DMS53 treated with DMSO at 0.1 percent for 48 hours (cell line): Measurements from ENCODE around the gene LRRC47.
A peak's percentile ranks its signal among the peaks of the same experiment; 100 is the strongest.
"Not testable (repeated sequence)": the region's sequence is repeated elsewhere in the genome, so short reads cannot be mapped to it uniquely, and the experiment has no call there.

Source experiments
- DNase-seq: peaks from one replicate; lab custom pipeline; 2025; ENCODE audit not compliant: unreplicated experiment; lab: John Stamatoyannopoulos, UW

The LRRC47 gene

DNA sequence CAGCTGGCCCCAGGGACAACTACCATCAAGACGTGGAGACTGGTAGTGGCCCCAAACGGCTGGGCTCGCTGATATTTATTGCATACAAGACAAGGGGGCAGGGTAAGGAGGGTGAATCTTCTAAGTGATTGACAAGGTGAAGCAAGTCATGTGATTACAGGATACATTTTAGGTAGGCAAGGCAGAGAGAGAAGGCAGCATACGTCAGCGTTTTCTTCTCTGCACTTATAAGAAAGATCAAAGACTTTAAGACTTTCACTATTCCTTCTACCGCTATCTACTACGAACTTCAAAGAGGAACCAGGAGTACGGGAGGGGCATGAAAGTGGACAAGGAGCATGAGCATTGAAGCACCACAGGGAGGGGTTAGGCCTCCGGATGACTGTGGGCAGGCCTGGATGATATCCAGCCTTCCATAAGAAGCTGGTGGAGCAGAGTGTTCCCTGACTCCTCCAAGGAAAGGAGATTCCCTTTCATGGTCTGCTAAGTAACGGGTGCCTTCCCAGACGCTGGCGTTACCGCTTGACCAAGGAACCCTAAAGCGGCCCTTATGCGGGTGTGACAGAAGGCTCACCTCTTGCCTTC is 47.9 kb downstream of the LRRC47 start:
- not testable (repeated sequence) for DNase-seq

DNA sequence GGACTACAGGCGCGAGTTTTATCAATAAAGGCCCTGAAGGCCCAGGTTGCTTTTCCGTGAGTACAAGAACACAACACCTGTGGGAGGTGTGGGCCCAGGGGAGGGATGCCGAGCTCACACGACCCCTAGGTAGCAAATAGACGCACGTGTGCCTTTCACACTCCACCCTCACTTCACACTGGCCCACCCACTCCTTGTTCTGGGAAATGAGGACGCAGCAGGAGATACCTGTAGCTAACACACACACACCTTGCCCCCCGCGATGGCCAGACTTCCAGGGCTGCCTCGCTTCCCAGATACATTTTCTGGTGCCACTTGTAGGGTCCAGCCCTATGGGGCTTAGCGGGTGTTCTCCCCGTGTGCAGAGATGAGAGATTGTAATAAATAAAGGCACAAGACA is 48.4 kb downstream of the LRRC47 start:
- no peak for DNase-seq

DNA sequence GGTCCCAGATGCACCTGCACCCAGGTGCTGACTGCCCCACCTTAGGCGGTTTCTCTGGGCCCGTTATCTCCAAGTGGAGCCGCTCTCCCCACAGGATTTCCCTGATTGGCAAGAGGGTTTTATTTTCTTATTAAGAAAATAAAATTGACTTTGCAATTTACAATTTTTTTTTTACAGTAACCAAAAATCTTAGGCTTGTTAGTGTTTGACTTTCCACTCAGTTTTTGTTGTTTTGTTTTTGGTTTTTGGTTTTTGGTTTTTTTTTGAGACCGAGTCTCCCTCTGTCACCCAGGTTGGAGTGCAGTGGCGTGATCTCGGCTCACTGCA is 48.8 kb downstream of the LRRC47 start:
- DNase-seq: no peak

DNA sequence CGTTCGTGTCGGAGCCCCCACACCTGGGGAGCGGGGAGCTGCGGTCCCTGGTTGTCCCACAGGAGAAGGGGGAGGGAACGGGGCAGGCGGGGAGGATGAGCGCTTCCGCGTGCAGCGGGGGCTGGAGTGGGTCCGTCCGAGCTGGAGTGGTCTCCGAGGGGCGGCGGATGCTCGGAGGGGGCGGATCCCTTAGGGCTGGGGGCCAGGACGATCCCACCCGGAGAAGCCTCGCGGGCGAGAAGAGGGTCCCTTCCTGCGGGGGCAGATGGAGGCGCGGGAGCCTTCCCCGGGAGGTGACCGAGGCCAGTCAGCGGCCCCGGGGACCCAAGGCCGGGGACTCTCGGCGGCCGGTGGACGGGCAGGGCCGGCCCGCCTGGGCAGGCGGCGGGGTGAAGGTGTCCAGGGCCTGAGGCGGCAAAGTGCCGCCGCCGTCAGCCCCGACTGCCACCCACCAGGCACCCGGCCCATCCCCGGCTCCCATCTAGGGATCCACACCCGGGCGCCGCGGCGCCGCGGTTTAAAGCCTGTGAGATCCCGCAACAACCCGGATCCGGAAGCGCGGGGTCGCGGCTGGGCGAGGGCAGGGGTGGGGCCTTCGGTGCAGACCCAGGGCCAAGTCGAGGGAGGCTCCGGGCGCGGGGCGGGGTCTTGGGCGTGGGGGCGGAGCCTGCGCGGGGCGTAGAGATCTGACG is 49.3 kb downstream of the LRRC47 start:
- DNase-seq: peak; percentile 79

DNA sequence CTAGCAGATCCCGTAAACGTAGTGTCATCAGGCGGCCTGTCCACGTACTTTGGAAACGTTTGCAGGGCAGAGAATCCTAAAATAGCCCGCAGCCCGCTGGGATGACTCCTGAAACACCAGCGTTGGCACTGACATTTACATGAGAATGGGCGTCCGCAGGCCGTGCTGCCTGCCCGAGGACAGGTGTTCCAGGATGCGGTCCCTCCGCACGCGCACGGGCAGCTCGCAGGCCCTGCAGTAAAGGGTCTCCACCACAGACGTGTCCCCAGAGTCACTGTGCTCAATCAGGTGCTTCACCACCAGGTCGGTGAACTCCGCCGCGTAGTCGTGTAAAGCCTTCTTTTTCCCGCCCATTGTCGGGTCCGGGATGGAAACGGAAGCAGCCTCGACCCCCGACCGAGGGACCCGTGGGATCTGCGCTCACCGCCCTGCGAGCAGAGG is 49.9 kb downstream of the LRRC47 start:
- no peak for DNase-seq

DNA sequence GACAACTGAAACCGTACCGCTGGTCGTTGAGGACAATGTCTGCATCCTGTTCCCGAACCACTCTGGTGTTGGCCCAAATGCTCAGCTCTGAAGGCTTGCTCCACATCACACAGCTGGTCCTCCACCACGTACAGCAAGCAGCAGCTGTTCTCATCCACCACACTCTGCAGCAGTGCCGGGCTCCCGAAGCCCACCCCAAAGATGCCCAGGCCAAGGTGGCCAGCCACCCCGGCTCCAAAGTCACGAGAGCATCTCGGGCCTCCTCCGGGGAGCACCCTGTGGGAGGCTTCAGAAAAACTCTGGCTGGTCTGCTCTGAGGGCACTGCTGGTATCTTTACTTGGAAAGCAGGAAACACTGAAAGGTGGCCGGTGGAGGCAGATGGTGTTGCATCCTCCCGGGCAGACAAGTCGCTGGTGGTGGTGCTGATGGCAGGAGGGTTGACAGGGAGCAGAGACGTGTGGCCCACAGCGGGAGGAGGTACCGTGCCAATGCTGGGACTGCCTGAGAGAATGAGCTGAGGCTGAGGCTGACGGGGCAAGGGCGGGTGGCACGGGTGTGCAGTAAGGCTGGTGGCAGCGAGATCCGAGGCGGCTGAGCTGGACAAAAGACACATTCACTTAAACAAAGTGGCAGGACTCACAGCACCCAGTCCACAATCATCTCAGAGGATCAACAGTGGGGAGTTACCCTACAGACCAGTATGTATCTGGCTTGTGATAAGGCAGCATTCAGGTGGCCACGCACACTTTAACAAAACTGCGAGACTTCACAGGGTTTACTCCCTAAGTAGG is 50.5 kb downstream of the LRRC47 start:
- no peak for DNase-seq

DNA sequence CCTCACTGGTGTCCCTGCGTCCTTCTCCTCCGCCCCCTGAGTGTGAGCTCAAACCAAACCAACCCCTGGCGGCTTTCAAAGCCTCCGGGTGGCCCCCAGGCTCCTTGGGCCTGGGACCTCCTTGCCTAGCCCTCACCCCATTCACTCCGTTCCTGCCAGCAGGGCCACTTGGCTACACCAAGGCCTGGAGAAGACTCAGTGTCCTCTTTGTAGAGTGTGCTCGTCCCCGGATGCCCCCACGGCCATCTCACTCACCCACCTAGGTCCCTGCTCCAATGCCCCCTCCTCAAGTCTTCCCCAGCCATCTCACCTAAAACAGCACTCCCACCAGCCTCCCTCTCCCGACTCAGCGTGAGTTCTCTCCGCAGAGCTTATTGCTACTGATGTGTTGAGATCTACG is 51.2 kb downstream of the LRRC47 start:
- DNase-seq: no peak

DNA sequence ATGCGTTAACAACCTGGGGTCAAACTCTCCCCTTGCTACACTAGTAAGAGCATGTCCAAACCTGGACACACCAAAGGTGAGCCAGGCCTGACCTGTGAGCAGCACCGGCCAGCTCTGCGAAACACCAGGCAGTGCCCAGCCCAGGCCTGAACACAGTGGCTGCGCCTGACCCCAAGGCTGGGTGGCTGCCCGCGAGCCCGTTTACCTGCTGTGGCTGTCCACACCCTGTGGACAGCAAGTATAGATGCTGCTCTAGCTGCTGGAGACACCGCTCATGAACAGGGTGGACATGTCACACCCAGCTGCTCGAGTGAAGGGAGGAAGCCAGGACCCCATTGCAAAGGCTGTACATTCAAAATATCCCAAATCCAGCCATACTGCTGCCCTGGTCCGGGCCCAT is 51.7 kb downstream of the LRRC47 start:
- no peak for DNase-seq

DNA sequence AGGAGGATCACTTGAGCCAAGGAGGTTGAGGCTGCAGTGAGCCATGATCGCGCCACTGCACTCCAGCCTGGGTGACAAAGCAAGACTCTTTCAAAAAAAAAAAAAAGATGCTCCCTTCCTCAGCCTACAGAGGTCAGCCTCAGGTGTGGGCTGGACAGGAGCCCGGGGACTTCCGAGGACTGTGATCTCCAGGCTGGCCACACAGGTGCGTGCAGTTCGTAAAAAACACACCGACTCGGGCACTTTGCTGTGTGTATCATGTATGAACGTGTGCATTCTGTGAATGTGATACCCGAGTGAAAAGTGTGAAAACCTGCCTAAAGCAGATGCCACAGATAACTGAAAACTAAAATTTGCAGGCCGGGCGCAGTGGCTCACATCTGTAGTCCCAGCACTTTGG is 52.5 kb downstream of the LRRC47 start:
- no peak for DNase-seq

DNA sequence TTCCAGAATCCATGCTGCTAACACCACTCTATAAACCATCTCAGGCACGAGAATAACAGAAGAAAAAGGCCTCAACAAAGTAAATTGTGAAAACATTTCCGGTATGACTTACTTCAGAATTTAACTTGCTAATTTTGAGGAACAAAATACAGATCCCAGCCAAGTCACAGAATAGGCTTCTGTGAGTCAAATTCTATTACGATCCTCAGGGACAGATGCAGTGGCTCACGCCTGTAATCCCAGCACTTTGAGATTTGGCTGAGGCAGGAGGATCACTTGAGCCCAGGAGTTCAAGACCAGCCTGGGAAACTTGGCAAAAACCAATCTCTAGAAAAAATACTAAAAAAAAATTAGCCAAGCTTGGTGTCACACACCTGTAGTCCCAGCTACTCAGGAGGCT is 52.9 kb downstream of the LRRC47 start:
- no peak for DNase-seq

DNA sequence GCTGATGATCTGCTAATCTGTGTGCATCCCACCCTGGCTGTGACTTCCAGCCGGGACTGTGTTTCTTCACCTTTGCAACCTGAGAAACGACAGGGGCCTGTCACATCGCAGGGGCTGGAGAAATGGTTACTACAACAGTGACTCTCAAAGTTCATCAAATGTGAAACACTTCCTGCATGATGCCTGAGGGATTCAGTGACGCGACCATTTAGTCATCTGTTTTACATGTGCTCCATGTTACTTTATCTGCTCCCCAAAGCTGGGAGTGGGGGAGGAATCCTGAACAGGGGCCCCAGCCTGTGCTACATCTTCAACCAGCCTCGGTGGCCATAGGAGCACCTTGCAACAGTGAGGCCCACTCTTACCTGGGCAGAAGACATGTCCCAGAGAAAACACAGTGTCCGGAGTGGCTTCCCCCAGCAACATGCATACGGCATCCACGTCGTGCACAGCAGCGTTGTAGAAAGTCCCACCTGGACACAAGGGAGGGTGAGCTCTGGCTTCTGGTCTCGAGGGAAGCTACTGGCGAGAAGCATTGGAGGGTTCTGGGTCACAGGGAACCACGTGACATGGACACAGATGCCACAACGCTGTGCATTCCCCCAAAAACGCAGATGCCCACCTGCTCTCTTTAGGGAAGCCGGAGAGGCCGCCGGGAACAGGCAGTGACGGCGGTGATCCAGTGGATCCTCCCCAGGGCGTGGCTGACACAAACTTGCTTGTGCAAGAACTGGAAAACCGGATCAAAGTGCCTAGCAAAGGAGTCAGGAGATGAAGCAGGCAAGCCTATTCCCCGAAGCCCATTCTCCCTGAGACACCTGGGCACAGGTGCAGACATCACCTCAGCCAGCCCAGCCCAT is 53.6 kb downstream of the LRRC47 start:
- DNase-seq: no peak

DNA sequence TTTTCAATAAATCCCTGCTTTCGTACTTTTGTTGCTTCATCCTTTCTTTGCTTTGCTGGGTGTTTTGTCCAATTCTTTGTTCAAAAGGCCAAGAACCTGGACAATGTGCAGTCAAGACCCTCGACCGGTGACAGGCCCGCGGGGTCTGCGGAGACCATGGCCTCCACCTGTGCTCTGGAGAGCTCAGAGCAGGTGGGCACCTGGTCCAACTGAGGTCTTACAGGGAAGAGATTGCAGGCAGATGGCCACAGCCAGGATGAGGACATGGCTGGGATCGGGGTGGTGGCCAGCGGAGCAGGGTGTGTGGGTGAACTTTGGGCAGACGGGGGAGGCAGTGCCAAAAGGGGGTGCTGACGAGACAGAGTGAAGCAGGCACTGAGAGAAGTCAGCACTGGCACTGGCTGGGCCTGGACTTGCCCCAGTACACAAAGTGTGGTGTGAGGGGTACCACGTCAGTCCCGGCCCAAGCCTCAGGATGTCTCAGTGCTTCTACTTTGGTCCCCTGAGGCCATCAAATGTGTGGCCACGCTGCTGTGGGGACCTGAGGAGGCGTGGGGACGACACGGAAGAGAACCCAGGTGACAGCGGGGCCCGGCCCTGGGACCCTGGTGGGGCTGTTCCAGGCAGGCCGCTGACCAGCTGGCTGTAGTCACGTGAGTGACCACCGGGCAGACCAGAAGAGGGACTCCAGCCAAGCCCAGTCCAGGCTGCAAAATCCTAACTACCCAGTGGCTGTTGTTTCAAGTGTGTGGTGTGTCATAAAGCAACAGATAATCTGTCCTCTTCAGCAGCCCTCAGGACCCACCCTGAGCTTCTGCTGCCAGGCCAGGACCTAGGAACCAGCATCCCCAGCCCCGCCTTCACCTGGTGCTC is 54.5 kb downstream of the LRRC47 start:
- no peak for DNase-seq

DNA sequence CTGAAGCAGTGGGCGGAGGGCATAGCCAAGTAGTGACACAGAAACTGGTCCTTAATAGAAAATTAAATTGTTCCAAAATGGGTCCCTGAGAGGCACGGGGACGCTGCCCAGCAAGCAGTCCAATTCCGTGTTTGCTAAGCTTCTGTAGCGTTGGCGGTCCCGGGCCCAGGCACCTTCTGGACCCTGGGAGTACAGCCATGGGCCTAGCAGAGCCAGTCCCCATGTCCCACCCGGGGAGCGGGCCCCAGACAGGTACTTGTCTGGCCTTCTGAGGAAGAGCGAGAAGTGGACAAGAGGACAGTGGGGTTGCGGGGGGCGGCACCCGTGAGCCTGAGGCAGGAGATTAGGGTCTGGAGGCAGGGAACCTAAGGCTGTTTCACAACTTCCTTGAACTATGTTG is 55.5 kb downstream of the LRRC47 start:
- DNase-seq: no peak

DNA sequence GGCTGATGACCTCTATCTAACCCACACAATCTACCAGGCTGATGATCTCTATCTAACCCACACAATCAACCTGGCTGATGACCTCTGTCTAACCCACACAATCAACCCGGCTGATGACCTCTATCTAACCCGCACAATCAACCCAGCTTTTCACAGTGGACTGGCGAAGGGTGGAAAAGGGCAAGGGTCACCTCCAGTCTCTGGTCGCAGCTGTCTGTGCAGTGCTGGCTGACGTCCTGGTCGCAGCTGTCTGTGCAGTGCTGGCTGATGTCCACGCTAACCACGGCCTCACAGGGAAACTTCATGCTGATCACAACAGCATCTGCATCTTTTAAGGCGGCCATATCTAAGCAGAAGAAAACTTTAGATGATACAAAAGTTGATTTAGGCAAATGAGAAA is 56.3 kb downstream of the LRRC47 start:
- no peak for DNase-seq

DNA sequence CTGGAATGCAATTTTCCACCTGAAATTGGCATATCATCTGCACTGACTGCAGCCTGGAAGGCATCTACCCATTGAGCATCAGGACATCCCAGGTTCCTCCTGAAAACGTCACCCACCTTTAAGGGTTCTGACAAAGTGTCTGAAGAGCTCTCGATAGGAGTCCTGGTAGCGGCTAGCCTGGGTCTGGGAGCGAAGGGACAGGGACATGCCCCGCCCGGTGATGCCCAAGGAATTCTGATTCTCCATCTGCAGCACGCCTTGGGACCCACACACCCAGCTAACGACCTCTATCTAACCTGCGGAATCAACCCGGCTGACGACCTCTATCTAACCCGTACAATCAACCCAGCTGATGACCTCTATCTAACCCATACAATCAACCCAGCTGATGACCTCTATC is 57.4 kb downstream of the LRRC47 start:
- DNase-seq: no peak

DNA sequence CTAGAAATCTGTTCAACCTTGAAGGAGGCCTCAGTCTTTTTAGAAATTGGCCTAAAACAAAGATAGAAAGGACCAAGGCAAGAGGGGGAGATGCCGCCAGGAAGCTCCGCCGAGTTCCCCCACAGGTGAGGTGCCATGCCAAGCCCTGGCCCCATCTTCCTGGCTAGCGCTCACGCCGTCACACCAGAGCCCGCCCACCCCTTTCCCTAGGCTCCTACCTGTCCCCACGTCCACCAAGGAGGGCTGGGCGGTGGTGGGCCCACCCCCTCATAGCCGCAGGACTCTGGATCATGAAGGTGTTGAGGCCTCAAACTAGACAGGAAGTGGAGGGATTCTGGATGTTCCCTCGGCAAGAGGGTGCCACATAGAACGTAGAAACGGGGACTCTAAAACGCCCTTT is 59.6 kb downstream of the LRRC47 start:
- DNase-seq: no peak

DNA sequence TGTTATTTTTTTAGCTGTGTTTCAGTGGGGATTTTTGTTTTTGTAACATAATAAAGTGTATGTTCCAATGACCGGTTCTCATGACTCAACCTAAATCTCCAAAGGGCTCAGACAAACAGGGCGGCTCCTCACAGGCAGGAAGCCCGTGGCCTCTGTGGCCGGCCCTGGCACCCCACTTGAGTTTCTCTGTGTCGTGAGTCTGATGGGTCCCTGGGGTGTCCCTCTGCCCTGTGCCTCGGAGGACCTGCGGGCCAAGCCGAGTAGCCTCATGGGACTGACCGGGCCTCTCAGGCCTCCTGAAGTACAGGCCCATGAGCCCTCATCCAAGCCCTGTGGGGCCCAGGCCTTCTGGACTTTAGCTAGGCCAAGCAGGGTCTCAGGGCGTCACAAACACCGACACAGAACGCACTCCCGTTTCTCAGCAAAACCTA is 60.2 kb downstream of the LRRC47 start:
- DNase-seq: no peak

DNA sequence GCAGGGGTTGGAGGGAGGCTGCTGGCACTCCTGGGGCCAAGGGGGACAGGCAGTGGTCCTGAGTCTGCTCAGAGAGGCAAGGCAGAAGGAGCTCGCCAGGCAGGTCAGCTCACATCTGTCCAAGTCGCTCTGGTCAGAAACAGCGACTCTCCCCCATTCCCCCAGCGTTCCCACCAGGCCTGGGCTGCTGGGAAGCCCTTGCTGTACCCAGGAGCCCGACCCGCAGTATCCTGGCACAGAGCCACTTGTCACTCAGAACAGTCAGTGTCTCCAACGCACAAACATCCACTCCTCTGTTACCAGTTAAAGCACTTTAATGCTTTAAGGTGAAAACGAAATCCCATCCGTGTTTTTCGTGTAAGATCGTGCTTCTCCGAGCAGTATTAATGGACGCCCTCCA is 60.6 kb downstream of the LRRC47 start:
- DNase-seq: no peak

DNA sequence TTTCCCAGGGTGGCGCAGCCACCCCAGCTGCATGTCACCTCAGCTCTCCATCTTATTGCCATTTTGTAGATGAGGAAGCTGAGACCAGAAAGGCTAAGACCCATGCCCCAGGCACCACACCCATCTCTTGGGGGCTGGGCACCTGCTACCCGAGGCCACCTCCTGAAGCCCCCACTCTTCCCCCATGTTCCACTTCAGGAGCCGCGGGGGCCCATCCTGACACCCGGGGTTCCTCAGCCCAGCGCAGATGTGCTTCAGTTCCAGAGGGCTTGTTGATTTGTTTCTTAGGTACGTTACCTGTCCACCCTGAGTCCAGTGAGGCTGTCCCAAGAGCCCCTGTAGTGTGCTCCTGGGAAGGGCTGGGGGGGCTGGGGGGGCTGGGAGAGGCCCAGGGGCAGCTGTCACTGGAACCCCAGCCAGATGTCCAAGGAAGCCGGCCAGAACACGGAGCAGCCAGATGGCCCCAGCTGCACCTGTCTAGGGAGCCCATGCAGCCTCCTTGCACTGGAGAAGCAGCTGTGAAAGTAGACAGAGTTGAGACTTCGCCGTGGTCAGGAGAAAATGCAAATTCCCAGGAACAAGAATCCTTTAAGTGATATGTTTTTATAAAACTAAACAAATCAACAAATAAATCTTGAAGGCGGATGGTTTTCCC is 61.1 kb downstream of the LRRC47 start:
- DNase-seq: no peak

DNA sequence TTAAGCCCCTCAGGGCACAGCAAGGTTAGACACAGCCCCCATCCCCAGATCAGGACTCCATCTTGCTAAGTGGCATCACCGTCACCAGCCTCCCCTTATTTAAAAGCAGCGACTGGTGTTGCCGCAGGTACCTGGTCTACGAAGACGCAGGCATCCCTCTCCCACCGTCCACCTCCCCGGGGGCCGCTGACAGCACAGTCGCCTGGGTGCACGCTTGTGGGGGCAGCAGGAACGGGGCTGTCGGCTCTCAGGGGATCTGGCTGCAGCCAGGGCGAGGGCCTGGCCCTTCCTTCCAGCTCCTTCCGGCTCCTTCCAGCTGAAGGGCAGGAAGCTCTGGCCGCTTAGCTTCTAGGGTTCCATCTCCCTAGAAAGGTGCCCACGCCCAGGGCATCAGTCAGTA is 61.7 kb downstream of the LRRC47 start:
- DNase-seq: no peak
